IPS-18c (cell line): ENCODE results near the gene SNX24.

Experiments
- H3K4me3 ChIP-seq: 2 replicates; pipeline ENCODE4 v1.7.0; 2013; ENCODE audit warnings: low read depth, mild to moderate bottlenecking, low read length, moderate library complexity; ENCODE audit not compliant: insufficient read depth
- H3K9me3 ChIP-seq: one replicate; pipeline ENCODE4 v1.6.1; 2013; ENCODE audit warnings: mild to moderate bottlenecking, low read length, moderate library complexity; ENCODE audit not compliant: control insufficient read depth, insufficient read depth

SNX24 gene

GRCh38 chr5:122863240-122863639, 17.8 kb downstream of the SNX24 start:
- Histone ChIP-seq H3K4me3 (no peak overlapping the region), H3K9me3 (no peaks in the 10 kb centered on the region)

GRCh38 chr5:122863721-122864120, 18.3 kb downstream of the SNX24 start:
- Histone ChIP-seq H3K9me3 (peaks cover 2% of the 10 kb centered on the region), H3K4me3 (no peak overlapping the region)

GRCh38 chr5:122864400-122864799, 19.0 kb downstream of the SNX24 start:
- Histone ChIP-seq H3K9me3 (peaks cover 2% of the 10 kb centered on the region), H3K4me3 (no peak overlapping the region)

- Histone ChIP-seq H3K9me3 (peaks cover 2% of the 10 kb centered on the region), H3K4me3 (no peak overlapping the region)
Observed at GRCh38 chr5:122864842-122865241, 19.4 kb downstream of the SNX24 start.

GRCh38 chr5:122870219-122870856, 24.9 kb downstream of the SNX24 start:
- no peak overlapping the region for H3K4me3 ChIP-seq
- peaks cover 2% of the 10 kb centered on the region for H3K9me3 ChIP-seq

- Histone ChIP-seq H3K4me3 (no peak overlapping the region), H3K9me3 (peaks cover 2% of the 10 kb centered on the region)
Observed at GRCh38 chr5:122871661-122872060, 26.2 kb downstream of the SNX24 start.

- Histone ChIP-seq H3K4me3 (no peak overlapping the region), H3K9me3 (peaks cover 2% of the 10 kb centered on the region)
Observed at GRCh38 chr5:122874179-122874875, 28.9 kb downstream of the SNX24 start.

GRCh38 chr5:122877518-122877917, 32.1 kb downstream of the SNX24 start:
- no peak overlapping the region for H3K4me3 ChIP-seq
- H3K9me3 ChIP-seq, result peaks cover 2% of the 10 kb centered on the region

GRCh38 chr5:122879076-122879475, 33.7 kb downstream of the SNX24 start:
- Histone ChIP-seq H3K4me3 (no peak overlapping the region), H3K9me3 (peaks cover 2% of the 10 kb centered on the region)

GRCh38 chr5:122880170-122880689, 34.8 kb downstream of the SNX24 start:
- Histone ChIP-seq H3K4me3 (no peak overlapping the region), H3K9me3 (peaks cover 2% of the 10 kb centered on the region)

GRCh38 chr5:122880749-122881148, 35.3 kb downstream of the SNX24 start:
- Histone ChIP-seq H3K9me3 (peaks cover 2% of the 10 kb centered on the region), H3K4me3 (no peak overlapping the region)

- Histone ChIP-seq H3K9me3 (no peaks in the 10 kb centered on the region), H3K4me3 (no peak overlapping the region)
Observed at GRCh38 chr5:122882831-122883230, 37.4 kb downstream of the SNX24 start.

GRCh38 chr5:122885045-122885517, 39.7 kb downstream of the SNX24 start:
- H3K4me3 ChIP-seq, result no peak overlapping the region
- no peaks in the 10 kb centered on the region for H3K9me3 ChIP-seq

GRCh38 chr5:122885891-122886290, 40.5 kb downstream of the SNX24 start:
- no peak overlapping the region for H3K4me3 ChIP-seq

GRCh38 chr5:122895141-122895540, 49.7 kb downstream of the SNX24 start:
- H3K9me3 ChIP-seq, result peaks cover 2% of the 10 kb centered on the region
- no peak overlapping the region for H3K4me3 ChIP-seq

More at GRCh38 chr5:122885891-122886290, 40.5 kb downstream of the SNX24 start:
- H3K9me3 ChIP-seq, result no peaks in the 10 kb centered on the region

- Histone ChIP-seq H3K9me3 (peaks cover 2% of the 10 kb centered on the region), H3K4me3 (no peak overlapping the region)
Observed at GRCh38 chr5:122896598-122897282, 51.3 kb downstream of the SNX24 start.

- H3K9me3 ChIP-seq, result peaks cover 2% of the 10 kb centered on the region
- no peak overlapping the region for H3K4me3 ChIP-seq
Observed at GRCh38 chr5:122897283-122897602, 51.8 kb downstream of the SNX24 start.

GRCh38 chr5:122901346-122901745, 55.9 kb downstream of the SNX24 start:
- no peak overlapping the region for H3K4me3 ChIP-seq
- peaks cover 2% of the 10 kb centered on the region for H3K9me3 ChIP-seq
